Lower lobe of right lung (tissue), 2 donors: ENCODE measurements around the gene NEK1. TPM values are rescaled to one million over a fixed set of nuclear protein-coding genes. Genes with fewer than 3 reads are reported as not detected.

Experiments used
- ATAC-seq, 2 donors: fragments of 200-7000 bp; cut with Tn5 transposase; one replicate each; pipeline ENCODE4 v1.9.1; 2020 to 2022; ENCODE audit warnings: mild to moderate bottlenecking in 2 of 2, moderate library complexity in 2 of 2
- DNase-seq: peaks from one replicate; pipeline ENCODE4 v3.0.0-alpha.2; 2020
- H3K27ac ChIP-seq: fragments of 200-600 bp; one replicate; pipeline ENCODE4 v1.8.0; 2022
- H3K27me3 ChIP-seq: fragments of 200-600 bp; one replicate; pipeline ENCODE4 v1.8.0; 2022; ENCODE audit warnings: low read depth
- H3K36me3 ChIP-seq: fragments of 200-600 bp; one replicate; pipeline ENCODE4 v1.8.0; 2022; ENCODE audit warnings: mild to moderate bottlenecking
- H3K4me1 ChIP-seq: fragments of 200-600 bp; one replicate; pipeline ENCODE4 v1.8.0; 2022
- H3K4me3 ChIP-seq: fragments of 200-600 bp; one replicate; pipeline ENCODE4 v1.8.0; 2022; ENCODE audit warnings: mild to moderate bottlenecking
- H3K9me3 ChIP-seq: fragments of 200-600 bp; one replicate; pipeline ENCODE4 v1.8.0; 2022
- CTCF ChIP-seq: fragments of 200-600 bp; IDR thresholded peaks from one replicate; pipeline ENCODE4 v1.8.0; 2022; ENCODE audit warnings: antibody characterized with exemption, mild to moderate bottlenecking
- intact Hi-C: fragments of 100-400 bp; cut with DNase I; formaldehyde crosslinking; loops from one replicate; pipeline ENCODE4 v1.11.0; 2022
- total RNA-seq: library from RNA; stranded (reverse); fragmentation: NEBNext Ultra II Directional; extraction: Animal tissue kit (Norgen Biotek cat#: 25700); gene quantifications from one replicate; pipeline ENCODE4 v1.2.1, GENCODE V29; 2021
- donor health status: DM: no; HTN: yes; CAD: no; lungs with severe emphysema.

Gene NEK1
- total RNA-seq, 1 donor from 2014 or later, result 12.1 TPM

GRCh38 chr4:169376421-169376820, 236.0 kb downstream of the NEK1 start:
- TF ChIP-seq CTCF, result no peak
- Histone ChIP-seq H3K36me3 (no peaks in the 10 kb centered on the region), H3K9me3 (peaks cover 40% of the 10 kb centered on the region), H3K4me1 (no peaks in the 10 kb centered on the region), H3K27ac (no peak overlapping the region), H3K4me3 (no peak overlapping the region), H3K27me3 (no peaks in the 10 kb centered on the region)
- intact Hi-C loops, result no loop called here
- ATAC-seq, result no peak
- DNase-seq, result no peak

DNA sequence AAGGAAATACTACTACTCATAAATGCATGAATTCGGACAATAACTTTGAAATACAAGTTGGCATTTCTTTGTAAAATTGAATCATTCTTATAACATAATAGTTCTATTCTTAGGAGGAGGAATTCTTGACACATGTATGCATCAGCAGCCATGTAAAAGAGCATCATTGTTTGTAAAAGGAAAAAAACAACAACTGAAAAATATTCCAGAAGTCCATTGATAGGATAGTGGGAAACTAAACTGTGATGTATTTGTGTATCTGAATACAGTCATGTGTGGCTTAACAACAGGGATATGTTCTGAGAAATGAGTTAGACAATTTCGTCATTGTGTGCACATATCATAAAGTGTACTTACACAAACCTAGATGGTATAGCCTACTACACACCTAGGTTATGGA, 239.6 kb downstream of the NEK1 start:
- DNase-seq, result no peak
- Histone ChIP-seq H3K4me3 (no peak overlapping the region), H3K9me3 (peaks cover 19% of the 10 kb centered on the region), H3K4me1 (no peaks in the 10 kb centered on the region), H3K36me3 (no peaks in the 10 kb centered on the region), H3K27me3 (no peaks in the 10 kb centered on the region), H3K27ac (no peak overlapping the region)
- ATAC-seq, result no peak
- intact Hi-C loops, result no loop called here
- no peak for TF ChIP-seq CTCF

- H3K27ac ChIP-seq, result no peak overlapping the region
- H3K4me3 ChIP-seq, result no peak overlapping the region
- no peaks in the 10 kb centered on the region for H3K9me3 ChIP-seq
- intact Hi-C loops, result no loop called here
- no peaks in the 10 kb centered on the region for H3K36me3 ChIP-seq
- DNase-seq (no peak), ATAC-seq (no peak)
- H3K27me3 ChIP-seq, result no peaks in the 10 kb centered on the region
- no peak for TF ChIP-seq CTCF
- no peaks in the 10 kb centered on the region for H3K4me1 ChIP-seq
Measured at GRCh38 chr4:169369634-169370033, 242.7 kb downstream of the NEK1 start.

DNA sequence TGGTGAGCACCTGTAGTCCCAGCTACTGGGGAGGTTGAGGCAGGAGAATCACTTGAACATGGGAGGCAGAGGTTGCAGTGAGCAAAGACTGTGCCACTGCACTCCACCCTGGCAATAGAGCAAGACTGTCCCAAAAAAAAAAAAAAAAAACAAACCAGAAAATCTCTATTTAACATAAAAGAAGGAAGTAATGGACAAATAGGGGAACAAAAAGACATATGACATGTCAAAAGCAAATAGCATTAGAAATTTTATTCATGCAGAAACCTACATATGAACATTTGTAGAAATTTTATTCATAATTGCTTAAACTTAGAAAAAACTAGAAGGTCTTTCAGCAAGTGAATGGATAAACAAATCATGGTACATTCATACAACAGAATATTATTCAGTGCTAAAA, 244.6 kb downstream of the NEK1 start:
- ATAC-seq (no peak), DNase-seq (no peak)
- TF ChIP-seq CTCF, result no peak
- H3K36me3 ChIP-seq, result no peaks in the 10 kb centered on the region
- no peak overlapping the region for H3K27ac ChIP-seq
- H3K27me3 ChIP-seq, result no peaks in the 10 kb centered on the region
- no peaks in the 10 kb centered on the region for H3K4me1 ChIP-seq
- H3K9me3 ChIP-seq, result no peaks in the 10 kb centered on the region
- intact Hi-C loops, result no loop called here
- H3K4me3 ChIP-seq, result no peak overlapping the region

DNA sequence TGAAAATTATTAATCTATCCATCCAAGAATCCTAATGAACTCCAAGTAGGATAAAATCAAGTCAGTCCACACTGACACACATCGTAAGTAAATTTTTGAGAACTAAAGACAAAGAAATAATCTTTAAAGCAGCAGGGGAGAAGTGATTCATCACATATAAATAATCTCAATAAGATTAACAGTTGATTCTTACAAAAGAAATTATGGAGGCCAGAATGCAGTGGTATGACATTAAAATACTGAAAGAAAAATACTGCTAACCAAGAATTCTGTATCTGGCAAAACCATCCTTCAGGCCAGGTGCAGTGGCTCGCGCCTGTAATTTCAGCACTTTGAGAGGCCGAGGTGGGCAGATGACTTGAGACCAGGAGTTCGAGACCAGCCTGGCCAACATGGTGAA, 245.6 kb downstream of the NEK1 start:
- DNase-seq (no peak), ATAC-seq (no peak)
- no peaks in the 10 kb centered on the region for H3K4me1 ChIP-seq
- H3K4me3 ChIP-seq, result no peak overlapping the region
- H3K27me3 ChIP-seq, result no peaks in the 10 kb centered on the region
- intact Hi-C loops, result no loop called here
- no peaks in the 10 kb centered on the region for H3K36me3 ChIP-seq
- H3K27ac ChIP-seq, result no peak overlapping the region
- no peaks in the 10 kb centered on the region for H3K9me3 ChIP-seq
- no peak for TF ChIP-seq CTCF

DNA sequence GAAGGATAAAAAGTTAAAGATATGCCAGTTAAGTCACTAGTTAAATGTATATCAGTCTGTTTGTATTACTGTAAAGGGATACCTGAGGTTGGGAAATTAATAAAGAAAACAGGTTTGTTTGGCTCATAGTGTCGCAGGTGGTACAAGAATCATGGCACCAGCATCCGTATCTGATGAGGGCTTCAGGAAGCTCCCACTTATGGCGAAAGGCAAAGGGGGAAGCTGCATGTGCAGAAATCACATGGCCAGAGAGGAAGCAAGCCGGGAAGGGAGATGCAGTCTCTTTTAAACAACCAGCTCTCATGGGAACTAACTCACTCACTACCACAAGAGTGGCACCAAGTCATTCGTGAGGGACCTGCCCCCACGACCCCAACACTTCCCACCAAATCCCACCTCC, 249.8 kb downstream of the NEK1 start:
- ATAC-seq (peak in 1 of 2 donors; percentile 19), DNase-seq (no peak)
- intact Hi-C loops, result no loop called here
- H3K27me3 ChIP-seq, result no peaks in the 10 kb centered on the region
- H3K9me3 ChIP-seq, result no peaks in the 10 kb centered on the region
- no peak for TF ChIP-seq CTCF
- no peak overlapping the region for H3K4me3 ChIP-seq
- no peaks in the 10 kb centered on the region for H3K36me3 ChIP-seq
- no peaks in the 10 kb centered on the region for H3K4me1 ChIP-seq
- no peak overlapping the region for H3K27ac ChIP-seq
